HG02798 (cell line): Measurements from ENCODE around the gene OGFR.
"Not testable (repeated sequence)": the region's sequence is repeated elsewhere in the genome, so short reads cannot be mapped to it uniquely, and the experiment has no call there.

Experiments used
- ATAC-seq: cut with Tn5 transposase; IDR thresholded peaks from one replicate; pipeline ENCODE4 v1.9.1; 2021; ENCODE audit warnings: mild to moderate bottlenecking; ENCODE audit not compliant: unreplicated experiment, poor library complexity

Gene OGFR

DNA sequence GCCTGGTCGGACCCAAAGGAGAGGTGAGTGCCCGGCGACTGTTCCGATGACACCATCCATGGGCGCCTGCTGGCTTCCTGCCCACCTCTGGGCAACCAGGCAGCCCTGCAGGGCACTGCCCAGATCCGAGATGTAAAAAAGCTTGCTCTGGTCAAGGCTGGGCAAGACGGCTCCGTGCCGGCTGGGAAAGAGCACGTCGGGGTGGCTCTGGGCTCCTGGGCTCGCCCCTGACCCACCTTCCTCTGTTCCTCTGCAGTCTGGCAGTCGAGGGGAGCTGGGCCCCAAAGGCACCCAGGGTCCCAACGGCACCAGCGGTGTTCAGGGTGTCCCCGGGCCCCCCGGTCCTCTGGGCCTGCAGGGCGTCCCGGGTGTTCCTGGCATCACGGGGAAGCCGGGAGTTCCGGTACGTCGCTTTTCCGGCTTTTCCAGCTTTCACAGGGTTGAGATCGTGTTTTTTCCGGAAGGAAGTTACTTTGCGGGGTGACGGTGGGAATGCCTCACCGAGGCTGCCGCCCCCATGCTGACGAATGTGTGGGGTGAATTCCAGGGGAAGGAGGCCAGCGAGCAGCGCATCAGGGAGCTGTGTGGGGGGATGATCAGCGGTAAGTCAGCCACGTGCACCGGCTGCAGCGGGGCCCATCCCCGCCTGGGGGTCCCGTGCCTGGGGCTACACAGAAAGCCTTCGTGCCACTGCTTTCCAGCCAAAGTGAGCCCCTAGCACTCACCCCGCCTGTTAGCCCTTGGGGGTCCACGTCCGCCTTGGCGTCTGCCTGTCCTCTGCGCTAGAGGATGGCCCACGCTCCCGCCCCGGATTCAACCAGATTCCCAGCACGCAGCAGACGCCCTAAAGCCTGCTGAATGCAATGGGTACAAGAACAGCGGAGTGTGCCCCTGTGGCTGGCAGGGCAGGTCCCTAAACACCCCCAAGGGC lies 31.6 kb downstream of the OGFR start:
- no peak for ATAC-seq

DNA sequence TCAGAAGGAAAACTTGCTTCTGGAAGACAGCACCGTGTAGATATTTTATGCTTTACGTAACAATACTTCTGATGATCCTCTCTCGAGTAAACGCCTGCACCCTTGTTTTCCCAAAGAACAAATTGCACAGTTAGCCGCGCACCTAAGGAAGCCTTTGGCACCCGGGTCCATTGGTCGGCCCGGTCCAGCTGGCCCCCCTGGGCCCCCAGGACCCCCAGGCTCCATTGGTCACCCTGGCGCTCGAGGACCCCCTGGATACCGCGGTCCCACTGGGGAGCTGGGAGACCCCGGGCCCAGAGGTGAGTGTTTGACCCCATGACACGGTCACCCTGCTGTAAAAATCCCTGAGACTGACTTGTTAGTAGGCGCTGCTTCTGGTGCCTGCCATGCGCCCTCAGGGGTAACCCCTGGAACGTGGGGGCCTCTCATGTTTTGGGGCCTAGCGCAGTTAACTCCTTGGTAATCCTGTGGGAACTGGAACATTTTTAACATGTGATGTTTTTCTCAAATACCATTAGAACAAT lies 32.4 kb downstream of the OGFR start:
- ATAC-seq = no peak

DNA sequence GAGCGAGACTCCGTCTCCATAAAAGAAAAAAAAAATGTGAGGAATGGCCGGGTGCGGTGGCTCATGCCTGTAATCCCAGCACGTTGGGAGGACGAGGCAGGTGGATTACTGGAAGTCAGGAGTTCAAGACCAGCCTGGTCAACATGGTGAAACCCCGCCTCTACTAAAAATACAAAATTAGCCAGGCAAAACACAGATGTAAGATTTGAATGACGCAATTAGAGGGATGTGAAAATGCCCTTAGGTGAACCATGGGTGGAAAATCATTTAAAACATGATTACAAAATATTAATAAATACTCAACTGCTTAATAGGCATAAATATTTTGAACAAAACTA lies 33.1 kb downstream of the OGFR start:
- ATAC-seq = no peak

- peak; percentile 68 for ATAC-seq
Measured at GRCh38 chr20:62838128-62838891, 33.7 kb downstream of the OGFR start.

GRCh38 chr20:62839261-62839660 lies 34.6 kb downstream of the OGFR start:
- no peak for ATAC-seq

- ATAC-seq = no peak
Measured at GRCh38 chr20:62839816-62840215, 35.2 kb downstream of the OGFR start.

DNA sequence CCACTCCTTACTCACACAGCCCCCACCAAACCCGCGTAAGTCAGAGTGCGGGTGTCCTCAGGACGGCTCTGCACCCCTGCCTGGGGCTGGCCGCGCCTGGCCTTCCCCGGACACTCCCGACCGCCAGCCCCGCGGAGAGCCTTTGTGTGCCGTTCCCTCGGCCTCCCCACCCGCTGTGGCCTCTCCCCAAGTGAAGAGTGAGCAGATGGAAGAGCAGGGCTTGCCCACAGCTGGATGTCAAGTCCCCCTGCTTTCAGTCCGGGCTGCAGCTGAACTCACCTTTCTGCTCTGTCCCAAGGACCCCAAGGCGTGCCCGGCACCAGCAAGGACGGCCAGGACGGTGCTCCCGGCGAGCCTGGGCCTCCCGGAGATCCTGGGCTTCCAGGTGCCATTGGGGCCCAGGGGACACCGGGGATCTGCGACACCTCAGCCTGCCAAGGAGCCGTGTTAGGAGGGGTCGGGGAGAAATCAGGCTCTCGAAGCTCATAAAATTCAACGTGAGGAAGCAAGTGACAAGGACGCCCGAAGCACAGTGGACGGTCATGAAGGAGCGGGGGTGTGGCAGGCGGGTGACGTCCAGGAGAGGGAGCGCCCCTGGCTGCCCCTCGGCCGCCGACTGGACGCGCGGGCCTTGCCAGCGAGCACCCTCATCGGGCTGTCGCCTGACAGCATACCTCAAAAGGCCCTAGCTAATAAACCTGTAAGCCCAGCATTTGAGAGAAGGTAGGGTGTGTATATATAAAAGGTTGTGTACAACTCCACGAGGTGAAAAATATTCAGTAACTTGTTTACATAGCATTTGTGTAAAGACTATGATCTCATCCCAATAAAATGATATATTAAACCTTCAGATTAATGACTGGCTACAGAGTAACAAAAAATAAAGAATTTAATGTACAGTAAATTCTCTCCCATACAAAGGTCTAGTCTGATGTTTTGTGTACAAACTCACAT lies 35.9 kb downstream of the OGFR start:
- no peak for ATAC-seq

DNA sequence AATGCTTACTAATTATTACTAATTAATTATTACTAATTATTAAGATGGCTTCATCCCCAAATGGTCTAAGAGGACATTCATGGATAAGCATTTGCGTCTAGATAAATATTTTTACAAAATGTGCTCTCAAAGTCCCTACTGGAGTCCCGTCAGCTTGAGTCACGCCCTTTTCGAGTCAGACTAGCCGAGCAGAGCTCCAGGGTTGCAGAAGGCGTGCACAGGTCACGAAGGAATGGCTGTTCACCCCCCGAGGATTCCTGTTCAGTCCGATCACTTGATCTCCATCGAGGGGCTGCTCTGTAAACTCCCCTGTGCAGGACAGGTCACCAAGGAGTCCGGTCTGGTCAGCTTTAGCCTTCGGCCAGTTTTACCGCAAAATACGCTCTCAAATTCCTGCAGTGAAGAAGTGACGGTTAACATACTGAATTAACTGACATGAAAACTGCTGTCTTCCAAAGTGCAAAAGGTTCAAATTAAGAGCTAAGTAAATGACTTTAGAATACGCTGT lies 37.1 kb downstream of the OGFR start:
- ATAC-seq = no peak

DNA sequence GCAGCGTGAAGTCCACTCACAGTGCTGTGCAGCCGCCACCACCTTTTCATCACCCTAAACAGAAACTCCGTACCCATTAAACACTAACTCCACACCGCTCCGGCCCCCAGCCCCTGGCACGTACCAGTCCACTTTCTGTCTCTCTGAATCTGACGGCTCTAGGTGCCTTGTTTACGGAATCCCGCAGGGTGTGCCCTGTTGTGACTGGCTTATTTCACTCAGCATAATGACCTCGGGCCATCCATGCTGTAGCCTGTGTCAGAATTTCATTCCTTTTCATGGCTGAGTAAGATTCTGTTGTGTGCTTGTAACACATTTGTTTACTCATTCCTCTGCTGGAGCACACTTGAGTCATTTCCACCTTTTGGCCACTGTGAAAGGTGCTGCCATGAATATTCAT lies 39.0 kb downstream of the OGFR start:
- ATAC-seq = no peak

- ATAC-seq = no peak
Measured at GRCh38 chr20:62844182-62844581, 39.5 kb downstream of the OGFR start.

- no peak for ATAC-seq
Measured at GRCh38 chr20:62845416-62846160, 41.0 kb downstream of the OGFR start.

- ATAC-seq = no peak
Measured at GRCh38 chr20:62846166-62846890, 41.7 kb downstream of the OGFR start.

DNA sequence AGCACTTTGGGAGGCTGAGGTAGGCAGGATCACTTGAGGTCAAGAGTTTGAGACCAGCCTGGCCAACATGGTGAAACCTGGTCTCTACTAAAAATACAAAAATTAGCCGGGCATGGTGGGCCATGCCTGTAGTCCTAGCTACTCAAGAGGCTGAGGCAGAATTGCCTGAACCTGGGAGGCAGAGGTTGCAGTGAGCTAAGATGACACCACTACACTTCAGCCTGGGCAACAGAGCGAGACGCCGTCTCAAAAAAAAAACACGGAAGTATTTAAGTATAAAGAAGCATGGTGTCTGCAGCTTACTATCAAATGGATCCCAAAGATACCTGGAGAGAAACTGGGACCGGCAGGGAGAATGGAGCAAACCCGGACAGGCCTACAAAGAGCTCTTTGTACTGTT lies 44.3 kb downstream of the OGFR start:
- ATAC-seq = not testable (repeated sequence)

GRCh38 chr20:62849431-62849830 lies 44.8 kb downstream of the OGFR start:
- no peak for ATAC-seq

GRCh38 chr20:62850333-62850974 lies 45.8 kb downstream of the OGFR start:
- no peak for ATAC-seq

DNA sequence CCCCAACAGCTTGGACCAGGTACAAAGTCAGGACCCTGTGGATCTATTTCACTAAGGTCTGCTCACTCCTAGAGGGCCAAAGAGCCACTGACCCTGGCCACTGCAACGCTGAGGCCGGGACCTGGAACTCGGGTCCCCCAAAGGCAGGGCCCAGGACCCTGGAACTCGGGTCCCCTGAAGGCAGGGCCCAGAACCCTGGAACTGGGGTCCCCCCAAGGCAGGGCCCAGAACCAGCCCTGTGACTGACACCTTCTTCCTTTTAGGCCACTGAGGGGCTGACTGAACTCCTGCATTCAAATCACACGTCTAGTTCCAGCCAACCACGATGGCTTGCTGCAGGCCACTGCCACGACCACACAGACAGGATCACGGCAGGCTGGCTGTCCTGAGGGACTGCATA lies 47.6 kb downstream of the OGFR start:
- no peak for ATAC-seq

DNA sequence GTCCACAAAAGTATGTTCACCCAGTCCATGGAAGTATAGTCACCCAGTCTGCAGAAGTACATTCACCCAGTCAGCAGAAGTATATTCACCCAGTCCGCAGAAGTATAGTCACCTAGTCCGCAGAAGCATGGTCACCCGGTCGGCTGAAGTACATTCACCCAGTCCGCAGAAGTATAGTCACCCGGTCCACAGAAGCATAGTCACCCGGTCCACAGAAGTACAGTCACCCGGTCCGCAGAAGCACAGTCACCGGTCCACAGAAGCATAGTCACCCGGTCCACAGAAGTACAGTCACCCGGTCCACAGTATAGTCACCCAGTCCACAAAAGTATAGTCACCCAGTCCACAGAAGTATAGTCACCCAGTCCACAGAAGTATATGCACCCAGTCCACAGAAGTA lies 48.2 kb downstream of the OGFR start:
- no peak for ATAC-seq

DNA sequence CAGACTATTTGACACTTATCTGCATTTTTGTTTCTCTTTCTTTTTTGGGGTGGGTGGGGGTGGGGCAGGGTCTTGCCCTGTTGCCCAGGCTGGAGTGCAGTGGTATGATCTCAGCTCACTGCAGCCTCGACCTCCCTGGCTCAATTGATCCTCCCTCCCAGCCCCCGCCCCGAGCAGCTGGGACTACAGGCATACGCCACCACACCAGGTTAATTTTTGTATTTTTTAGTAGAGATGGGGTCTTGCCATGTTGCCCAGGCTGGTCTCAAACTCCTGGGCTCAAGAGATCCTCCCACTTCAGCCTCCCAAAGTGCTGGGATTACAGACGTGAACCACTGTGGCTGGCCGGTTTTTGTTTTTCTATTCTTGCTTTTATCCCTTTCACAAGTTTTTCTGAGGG lies 48.7 kb downstream of the OGFR start:
- ATAC-seq = not testable (repeated sequence)
